Activated CD8-positive, alpha-beta T cell treated with anti-CD3 and anti-CD28 coated beads for 36 hours (primary cell): ENCODE measurements around the gene PCDHA1. TPM values are rescaled to one million over a fixed set of nuclear protein-coding genes. Genes with fewer than 3 reads are reported as not detected.
"Not testable (repeated sequence)": the region's sequence is repeated elsewhere in the genome, so short reads cannot be mapped to it uniquely, and the experiment has no call there.

Experiments used
- ATAC-seq: fragments of 200-7000 bp; cut with Tn5 transposase; one replicate; pipeline ENCODE4 v1.10.0; 2021; ENCODE audit warnings: mild to moderate bottlenecking, moderate library complexity
- CTCF ChIA-PET: fragments of 350-600 bp; sonication (Branson Sonifier 250); formaldehyde crosslinking; loops from one replicate; lab custom pipeline; 2021; ENCODE audit warnings: antibody characterized with exemption; lab: Charles Lee
- POLR2A ChIA-PET: fragments of 350-600 bp; sonication (Branson Sonifier 250); formaldehyde crosslinking; loops from one replicate; lab custom pipeline; 2021; ENCODE audit warnings: antibody characterized with exemption; lab: Charles Lee
- DNase-seq: peaks from one replicate; pipeline ENCODE4 v3.0.0-alpha.2; 2020
- H3K27ac Mint-ChIP-seq: one replicate; pipeline ENCODE4 v1.8.0; 2021; ENCODE audit warnings: mild to moderate bottlenecking, mixed read lengths
- H3K27me3 Mint-ChIP-seq: one replicate; pipeline ENCODE4 v1.8.0; 2021; ENCODE audit warnings: mixed read lengths
- H3K36me3 Mint-ChIP-seq: one replicate; pipeline ENCODE4 v1.8.0; 2021; ENCODE audit warnings: low read depth, mixed read lengths
- H3K4me1 Mint-ChIP-seq: one replicate; pipeline ENCODE4 v1.8.0; 2021; ENCODE audit warnings: low read depth, mixed read lengths
- H3K4me3 Mint-ChIP-seq: one replicate; pipeline ENCODE4 v1.8.0; 2021; ENCODE audit warnings: mild to moderate bottlenecking, moderate library complexity, mixed read lengths
- H3K9me3 Mint-ChIP-seq: one replicate; pipeline ENCODE4 v1.8.0; 2021; ENCODE audit warnings: mixed read lengths
- CTCF ChIP-seq: fragments of 200-600 bp; IDR thresholded peaks from one replicate; pipeline ENCODE4 v1.8.0; 2022; ENCODE audit warnings: antibody characterized with exemption, mild to moderate bottlenecking
- intact Hi-C: fragments of 100-400 bp; cut with micrococcal nuclease; formaldehyde crosslinking; loops from one replicate; pipeline ENCODE4 v1.10.0; 2022
- total RNA-seq, 2 experiments: library from RNA; stranded (reverse); gene quantifications; one replicate each; pipeline ENCODE4 v1.2.3, GENCODE V29; 2021

PCDHA1 gene
- total RNA-seq, 2 experiments from 2014 or later = not detected

- Mint-ChIP-seq H3K4me3 (no peak overlapping the region), H3K36me3 (peaks cover 17% of the 10 kb centered on the region), H3K9me3 (peaks cover 53% of the 10 kb centered on the region), H3K4me1 (no peaks in the 10 kb centered on the region), H3K27me3 (no peaks in the 10 kb centered on the region), H3K27ac (no peak overlapping the region)
- no peak for TF ChIP-seq CTCF
- POLR2A ChIA-PET = no interaction called here
- ATAC-seq (no peak), DNase-seq (no peak)
- CTCF ChIA-PET = no interaction called here
- intact Hi-C loops = no loop called here
Observed at GRCh38 chr5:140767444-140767843, 18.5 kb upstream of the PCDHA1 start.

GRCh38 chr5:140780512-140780911 is 5.4 kb upstream of the PCDHA1 start:
- peaks cover 15% of the 10 kb centered on the region for H3K36me3 Mint-ChIP-seq
- POLR2A ChIA-PET = no interaction called here
- DNase-seq (no peak), ATAC-seq (no peak)
- peaks cover 43% of the 10 kb centered on the region for H3K9me3 Mint-ChIP-seq
- CTCF ChIA-PET = no interaction called here
- no peak overlapping the region for H3K4me3 Mint-ChIP-seq
- no peaks in the 10 kb centered on the region for H3K4me1 Mint-ChIP-seq
- intact Hi-C loops = no loop called here
- H3K27ac Mint-ChIP-seq = no peak overlapping the region
- TF ChIP-seq CTCF = no peak
- peaks cover 5% of the 10 kb centered on the region for H3K27me3 Mint-ChIP-seq

GRCh38 chr5:140787422-140787821 is 1.5 kb downstream of the PCDHA1 start:
- H3K27ac Mint-ChIP-seq, POLR2A ChIA-PET, ATAC-seq, H3K4me1 Mint-ChIP-seq, intact Hi-C loops, H3K4me3 Mint-ChIP-seq, DNase-seq: not testable (repeated sequence)
- peaks cover 28% of the 10 kb centered on the region for H3K9me3 Mint-ChIP-seq
- peaks cover 21% of the 10 kb centered on the region for H3K27me3 Mint-ChIP-seq
- H3K36me3 Mint-ChIP-seq = peaks cover 14% of the 10 kb centered on the region
- CTCF ChIA-PET = interaction anchor here (1.6 kb wide), 1 partner anchor 8 kb away, joined by 5 read pairs; no protein-coding TSS in a partner anchor

- ATAC-seq, CTCF ChIA-PET, DNase-seq, H3K4me3 Mint-ChIP-seq, H3K27ac Mint-ChIP-seq, H3K4me1 Mint-ChIP-seq, POLR2A ChIA-PET, intact Hi-C loops: not testable (repeated sequence)
- Mint-ChIP-seq H3K9me3 (peaks cover 25% of the 10 kb centered on the region), H3K27me3 (peaks cover 24% of the 10 kb centered on the region), H3K36me3 (peaks cover 14% of the 10 kb centered on the region)
Observed at GRCh38 chr5:140787849-140788504, 2.0 kb downstream of the PCDHA1 start.

GRCh38 chr5:140791089-140791488 is 5.1 kb downstream of the PCDHA1 start:
- Mint-ChIP-seq H3K36me3 (peaks cover 16% of the 10 kb centered on the region), H3K27me3 (peaks cover 29% of the 10 kb centered on the region), H3K9me3 (peaks cover 31% of the 10 kb centered on the region), H3K27ac (no peak overlapping the region), H3K4me3 (no peak overlapping the region), H3K4me1 (no peaks in the 10 kb centered on the region)
- no peak for DNase-seq
- POLR2A ChIA-PET = no interaction called here
- intact Hi-C loops = no loop called here
- no peak for ATAC-seq
- CTCF ChIA-PET = no interaction called here
- TF ChIP-seq CTCF = no peak

- Mint-ChIP-seq H3K4me3 (no peak within 1 kb of the TSS), H3K36me3 (peaks cover 7% of the 10 kb centered on the region), H3K27ac (no peak within 1 kb of the TSS), H3K27me3 (peaks cover 21% of the 10 kb centered on the region), H3K4me1 (no peaks in the 10 kb centered on the region), H3K9me3 (peaks cover 21% of the 10 kb centered on the region)
- no peak for TF ChIP-seq CTCF
- POLR2A ChIA-PET = no interaction called here
- DNase-seq (no peak), ATAC-seq (no peak)
- CTCF ChIA-PET = interaction anchor here (1.0 to 1.3 kb wide), 3 partner anchors 8 to 14 kb away, joined by 3 to 5 read pairs (median 5); partner anchors contain the start of genes PCDHA1 and PCDHA4
- intact Hi-C loops = no loop called here
Observed at GRCh38 chr5:140794595-140795258, 8.8 kb downstream of the PCDHA1 start, which contains the start of gene PCDHA2. TSS of gene PCDHA2 (plus strand) at chr5:140794852.
